ENCODE results near the gene AQP2. TPM values are rescaled to one million over a fixed set of nuclear protein-coding genes. Genes with fewer than 3 reads are reported as not detected.

Gene AQP2
- total RNA-seq, 2 donors from 2014 or later = 2.7 TPM; not detected in 1

DNA sequence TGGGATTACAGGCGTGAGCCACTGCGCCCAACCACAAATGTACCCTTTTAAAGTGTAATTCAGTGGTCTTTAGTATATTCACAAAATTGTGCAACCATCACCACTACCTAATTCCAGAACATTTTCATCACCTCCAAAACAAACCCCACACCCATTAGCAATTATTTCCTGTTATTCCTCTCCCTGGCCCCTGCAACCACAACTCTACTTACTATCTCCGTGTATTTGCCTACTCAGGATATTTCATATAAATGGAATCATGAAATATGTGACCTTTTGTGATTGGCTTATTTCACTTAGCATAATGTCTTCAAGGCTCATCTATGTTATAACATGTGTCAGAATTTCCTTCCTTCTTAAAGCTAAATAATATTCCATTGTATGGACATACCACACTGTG is 16.0 kb upstream of the AQP2 start:
- 94% methylated on average over 3 of the region's 3 CpGs for WGBS
- H3K36me3 ChIP-seq = no peaks in the 10 kb centered on the region
- no peak for DNase-seq (ENCODE audit: low spot score)
- H3K27ac ChIP-seq = no peak overlapping the region
- intact Hi-C loops (cut with DNase I) = no loop called here
- H3K9me3 ChIP-seq = no peaks in the 10 kb centered on the region
- TF ChIP-seq POLR2A (IDR thresholded peaks at IDR 0.05) (no peak), POLR2AphosphoS5 (IDR thresholded peaks at IDR 0.05) (no peak)
- TF ChIP-seq, protein P1, sequence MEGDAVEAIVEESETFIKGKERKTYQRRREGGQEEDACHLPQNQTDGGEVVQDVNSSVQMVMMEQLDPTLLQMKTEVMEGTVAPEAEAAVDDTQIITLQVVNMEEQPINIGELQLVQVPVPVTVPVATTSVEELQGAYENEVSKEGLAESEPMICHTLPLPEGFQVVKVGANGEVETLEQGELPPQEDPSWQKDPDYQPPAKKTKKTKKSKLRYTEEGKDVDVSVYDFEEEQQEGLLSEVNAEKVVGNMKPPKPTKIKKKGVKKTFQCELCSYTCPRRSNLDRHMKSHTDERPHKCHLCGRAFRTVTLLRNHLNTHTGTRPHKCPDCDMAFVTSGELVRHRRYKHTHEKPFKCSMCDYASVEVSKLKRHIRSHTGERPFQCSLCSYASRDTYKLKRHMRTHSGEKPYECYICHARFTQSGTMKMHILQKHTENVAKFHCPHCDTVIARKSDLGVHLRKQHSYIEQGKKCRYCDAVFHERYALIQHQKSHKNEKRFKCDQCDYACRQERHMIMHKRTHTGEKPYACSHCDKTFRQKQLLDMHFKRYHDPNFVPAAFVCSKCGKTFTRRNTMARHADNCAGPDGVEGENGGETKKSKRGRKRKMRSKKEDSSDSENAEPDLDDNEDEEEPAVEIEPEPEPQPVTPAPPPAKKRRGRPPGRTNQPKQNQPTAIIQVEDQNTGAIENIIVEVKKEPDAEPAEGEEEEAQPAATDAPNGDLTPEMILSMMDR (IDR thresholded peaks at IDR 0.05) = no peak
- no peak overlapping the region for H3K4me3 ChIP-seq
- H3K4me1 ChIP-seq (replicated peaks) = no peaks in the 10 kb centered on the region
- no peaks in the 10 kb centered on the region for H3K27me3 ChIP-seq (replicated peaks; ENCODE audit: insufficient read depth)

DNA sequence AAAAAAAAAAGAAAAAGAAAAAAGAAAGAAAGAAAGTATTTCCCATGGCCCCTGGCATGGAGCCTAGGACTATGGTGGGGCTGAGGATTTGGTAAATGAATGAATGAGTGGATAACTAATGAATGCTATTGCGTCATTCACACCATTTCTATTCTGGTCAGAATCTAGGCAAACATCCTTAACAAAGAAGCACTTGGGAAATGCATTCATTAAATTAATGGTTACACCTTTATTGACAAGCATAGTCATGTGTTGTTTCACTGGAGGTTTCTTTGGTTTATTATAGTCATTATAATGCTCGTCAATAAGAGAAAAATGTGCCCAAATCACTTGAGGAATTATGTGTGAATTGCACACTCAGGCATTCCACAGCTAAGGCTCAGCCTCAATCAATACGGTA is 13.6 kb upstream of the AQP2 start:
- Histone ChIP-seq H3K27ac (no peak overlapping the region), H3K4me3 (no peak overlapping the region), H3K4me1 (replicated peaks) (no peaks in the 10 kb centered on the region), H3K9me3 (no peaks in the 10 kb centered on the region), H3K36me3 (no peaks in the 10 kb centered on the region), H3K27me3 (replicated peaks; ENCODE audit: insufficient read depth) (no peaks in the 10 kb centered on the region)
- intact Hi-C loops (cut with DNase I) = no loop called here
- WGBS = 87% methylated on average over 3 of the region's 3 CpGs
- TF ChIP-seq POLR2AphosphoS5 (IDR thresholded peaks at IDR 0.05) = no peak
- TF ChIP-seq POLR2A (IDR thresholded peaks at IDR 0.05) = no peak
- TF ChIP-seq, protein P1 (IDR thresholded peaks at IDR 0.05) = no peak
- no peak for DNase-seq (ENCODE audit: low spot score)

DNA sequence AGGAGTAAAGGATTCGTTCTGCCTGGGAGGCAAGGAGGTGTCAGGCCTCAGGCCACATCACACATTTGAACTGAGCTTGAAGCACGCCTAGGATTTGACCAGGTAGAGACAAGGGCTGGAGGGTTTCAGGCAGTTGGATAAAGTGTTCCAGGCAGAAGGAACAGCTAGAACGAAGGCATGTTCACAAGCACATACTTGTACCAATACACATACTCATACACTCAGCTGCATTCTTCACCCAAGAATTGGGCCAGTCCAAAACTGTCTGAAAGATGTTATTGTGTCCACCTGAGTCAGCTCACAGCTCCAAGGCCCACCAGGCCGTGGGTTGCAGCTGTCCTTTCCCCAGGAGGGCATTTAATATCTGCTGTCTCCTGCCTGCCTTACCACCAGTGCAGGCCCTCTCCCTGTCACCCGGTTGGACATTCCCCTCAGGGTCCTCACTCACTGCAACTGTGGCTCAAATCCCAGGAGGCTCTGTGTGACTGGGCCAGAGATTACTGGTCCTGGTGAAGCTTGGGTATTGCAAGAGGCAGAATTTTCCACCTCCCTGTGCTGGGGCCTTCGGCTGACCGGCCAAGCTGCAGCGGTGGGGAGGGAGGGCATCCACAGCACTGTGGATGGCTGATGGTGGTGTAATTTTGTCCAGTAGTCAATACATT is 12.8 kb upstream of the AQP2 start:
- 78% methylated on average over 7 of the region's 8 CpGs for WGBS

DNA sequence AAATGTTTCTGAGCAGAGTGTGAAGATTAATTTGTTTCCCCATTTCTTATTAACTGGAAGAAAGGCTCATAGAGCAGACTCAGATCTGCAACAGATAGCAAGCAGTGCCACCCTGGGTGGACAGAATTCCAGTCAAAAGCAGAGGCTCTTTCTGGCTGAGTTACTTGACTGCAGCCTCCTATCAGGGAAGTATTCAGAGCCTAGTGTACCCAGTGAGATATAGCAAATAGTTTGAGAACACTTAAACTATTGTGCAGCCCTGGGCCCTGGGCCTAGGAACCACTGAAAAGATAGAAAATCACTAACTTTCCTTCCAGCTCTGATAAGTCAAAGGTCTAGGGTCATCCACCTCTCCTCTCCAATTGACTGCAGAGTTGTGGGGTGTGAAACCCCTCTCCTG is 11.2 kb upstream of the AQP2 start:
- H3K4me1 ChIP-seq (replicated peaks) = no peaks in the 10 kb centered on the region
- DNase-seq (ENCODE audit: low spot score) = no peak
- intact Hi-C loops (cut with DNase I) = no loop called here

More for the DNA sequence above, 12.8 kb upstream of the AQP2 start:
- H3K27me3 ChIP-seq (replicated peaks; ENCODE audit: insufficient read depth) = no peaks in the 10 kb centered on the region
- no peak for DNase-seq (ENCODE audit: low spot score)
- no peaks in the 10 kb centered on the region for H3K9me3 ChIP-seq
- H3K27ac ChIP-seq = no peak overlapping the region
- H3K36me3 ChIP-seq = no peaks in the 10 kb centered on the region
- intact Hi-C loops (cut with DNase I) = no loop called here
- H3K4me3 ChIP-seq = no peak overlapping the region
- TF ChIP-seq POLR2AphosphoS5 (IDR thresholded peaks at IDR 0.05) (no peak), POLR2A (IDR thresholded peaks at IDR 0.05) (no peak)
- TF ChIP-seq, protein P1 (IDR thresholded peaks at IDR 0.05) = no peak
- H3K4me1 ChIP-seq (replicated peaks) = no peaks in the 10 kb centered on the region

DNA sequence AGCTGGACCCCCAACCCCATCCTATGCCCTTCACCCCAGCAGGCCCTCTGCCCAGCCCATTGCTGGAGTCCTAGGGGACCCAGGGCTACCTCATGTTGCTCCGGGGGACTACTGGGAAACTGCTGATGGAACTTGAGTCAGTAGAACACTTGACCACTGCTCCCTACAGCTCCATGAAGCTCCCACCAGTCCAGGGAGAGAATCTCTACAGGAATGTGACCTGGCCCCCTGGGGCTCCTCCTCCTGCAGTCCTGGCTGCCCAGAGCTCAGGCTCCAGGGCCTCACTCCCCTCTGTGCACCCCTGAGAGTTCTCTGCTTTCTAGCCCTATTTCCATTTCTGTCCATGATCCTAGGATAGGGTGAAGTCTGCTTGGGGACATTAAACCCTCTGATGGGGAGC is 10.8 kb upstream of the AQP2 start:
- intact Hi-C loops (cut with DNase I) = no loop called here
- no peak overlapping the region for H3K4me3 ChIP-seq
- 100% methylated on average over 1 of the region's 1 CpG for WGBS
- no peaks in the 10 kb centered on the region for H3K9me3 ChIP-seq
- TF ChIP-seq POLR2A (IDR thresholded peaks at IDR 0.05) (no peak), POLR2AphosphoS5 (IDR thresholded peaks at IDR 0.05) (no peak)
- TF ChIP-seq, protein P1 (IDR thresholded peaks at IDR 0.05) = no peak
- no peak overlapping the region for H3K27ac ChIP-seq
- H3K4me1 ChIP-seq (replicated peaks) = no peaks in the 10 kb centered on the region
- H3K36me3 ChIP-seq = no peaks in the 10 kb centered on the region
- DNase-seq (ENCODE audit: low spot score) = no peak
- no peaks in the 10 kb centered on the region for H3K27me3 ChIP-seq (replicated peaks; ENCODE audit: insufficient read depth)

More for the DNA sequence above, 11.2 kb upstream of the AQP2 start:
- H3K27ac ChIP-seq = no peak overlapping the region
- TF ChIP-seq POLR2A (IDR thresholded peaks at IDR 0.05) (no peak), POLR2AphosphoS5 (IDR thresholded peaks at IDR 0.05) (no peak)
- TF ChIP-seq, protein P1 (IDR thresholded peaks at IDR 0.05) = no peak
- H3K27me3 ChIP-seq (replicated peaks; ENCODE audit: insufficient read depth) = no peaks in the 10 kb centered on the region
- H3K9me3 ChIP-seq = no peaks in the 10 kb centered on the region
- no peak overlapping the region for H3K4me3 ChIP-seq
- no peaks in the 10 kb centered on the region for H3K36me3 ChIP-seq

Data from prostate gland (tissue), 2 donors.